ENCODE results near the gene BTG2.

BTG2 gene

GRCh38 chr1:203299169-203299568, 6.2 kb upstream of the BTG2 start:
- TF ChIP-seq CTCF (IDR thresholded peaks at IDR 0.05; ENCODE audit: insufficient read depth, low read depth, low read length, missing control alignments) = peak; percentile 1
- DNase-seq (ENCODE audit: low read depth) = peak; percentile 77
- peak overlapping the region; percentile 46 for H3K4me3 ChIP-seq (ENCODE audit: low read depth, low read length)

- H3K4me3 ChIP-seq (ENCODE audit: low read depth, low read length) = peak overlapping the region; percentile 46
- DNase-seq (ENCODE audit: low read depth) = peak; percentile 71
Measured at GRCh38 chr1:203299719-203300429, 5.4 kb upstream of the BTG2 start.

GRCh38 chr1:203300441-203301330, 4.6 kb upstream of the BTG2 start:
- DNase-seq (ENCODE audit: low read depth) = peak; percentile 66
- no peak for TF ChIP-seq CTCF (IDR thresholded peaks at IDR 0.05; ENCODE audit: insufficient read depth, low read depth, low read length, missing control alignments)
- peak overlapping the region; percentile 46 for H3K4me3 ChIP-seq (ENCODE audit: low read depth, low read length)

- no peak for DNase-seq (ENCODE audit: low read depth)
- peak overlapping the region; percentile 46 for H3K4me3 ChIP-seq (ENCODE audit: low read depth, low read length)
- no peak for TF ChIP-seq CTCF (IDR thresholded peaks at IDR 0.05; ENCODE audit: insufficient read depth, low read depth, low read length, missing control alignments)
Measured at GRCh38 chr1:203301331-203301668, 4.0 kb upstream of the BTG2 start.

- no peak for DNase-seq (ENCODE audit: low read depth)
- no peak for TF ChIP-seq CTCF (IDR thresholded peaks at IDR 0.05; ENCODE audit: insufficient read depth, low read depth, low read length, missing control alignments)
- no peak overlapping the region for H3K4me3 ChIP-seq (ENCODE audit: low read depth, low read length)
Measured at GRCh38 chr1:203302456-203302855, 2.9 kb upstream of the BTG2 start.

GRCh38 chr1:203302894-203303293, 2.4 kb upstream of the BTG2 start:
- H3K4me3 ChIP-seq (ENCODE audit: low read depth, low read length) = no peak overlapping the region
- no peak for TF ChIP-seq CTCF (IDR thresholded peaks at IDR 0.05; ENCODE audit: insufficient read depth, low read depth, low read length, missing control alignments)
- DNase-seq (ENCODE audit: low read depth) = peak; percentile 34

- no peak for DNase-seq (ENCODE audit: low read depth)
- TF ChIP-seq CTCF (IDR thresholded peaks at IDR 0.05; ENCODE audit: insufficient read depth, low read depth, low read length, missing control alignments) = no peak
- peak overlapping the region; percentile 92 for H3K4me3 ChIP-seq (ENCODE audit: low read depth, low read length)
Measured at GRCh38 chr1:203304391-203304918, 864 bp upstream of the BTG2 start.

All from GM12865 (cell line).